Aortic smooth muscle cell (primary cell): ENCODE results near the gene COCH. TPM values are rescaled to one million over a fixed set of nuclear protein-coding genes. Genes with fewer than 3 reads are reported as not detected.

ENCODE experiments used
- total RNA-seq: library from RNA; depleted of rRNA; stranded (reverse); fragments of >200 nt; gene quantifications from 2 replicates; pipeline ENCODE4 v1.2.3, GENCODE V29; 2014

COCH gene
- total RNA-seq = 0.06 TPM in 1 of 2 replicates, not detected in the other

GRCh38 chr14:30874120-30874998 lies at the start of gene COCH:
COCH (plus strand) TSS chr14:30874559; CDS start chr14:30874939, 380 bp downstream.

Other genes starting within 250 kb of the COCH start
- 3.2 and 3.8 TPM in 2 replicates for gene AP4S1, start 151.1 kb downstream of the COCH start, total RNA-seq
- 68.4 and 78.6 TPM in 2 replicates for gene STRN3, start 151.8 kb downstream of the COCH start, total RNA-seq